Activated gamma-delta T cell treated with Interleukin-2 at 50 U/mL for 16 hours (primary cell): ENCODE results near the gene TXNDC5.
"Not testable (repeated sequence)": the region's sequence is repeated elsewhere in the genome, so short reads cannot be mapped to it uniquely, and the experiment has no call there.

Experiments used
- DNase-seq: peaks from one replicate; pipeline ENCODE4 v3.0.0-alpha.2; 2020

The TXNDC5 gene

GRCh38 chr6:7894262-7895124, 16.1 kb downstream of the TXNDC5 start:
- no peak for DNase-seq

GRCh38 chr6:7893342-7893741, 17.2 kb downstream of the TXNDC5 start:
- no peak for DNase-seq

- not testable (repeated sequence) for DNase-seq
These were observed 18.2 kb downstream of the TXNDC5 start for GRCh38 chr6:7892367-7892766.

- no peak for DNase-seq
These were observed 19.3 kb downstream of the TXNDC5 start for GRCh38 chr6:7891078-7891872.

- no peak for DNase-seq
These were observed 21.8 kb downstream of the TXNDC5 start for GRCh38 chr6:7888587-7889357.

GRCh38 chr6:7887278-7887991, 23.2 kb downstream of the TXNDC5 start:
- DNase-seq, result no peak

- no peak for DNase-seq
These were observed 24.5 kb downstream of the TXNDC5 start for GRCh38 chr6:7886132-7886531.

- no peak for DNase-seq
These were observed 27.2 kb downstream of the TXNDC5 start for GRCh38 chr6:7883381-7883780.

GRCh38 chr6:7882505-7883257, 27.9 kb downstream of the TXNDC5 start:
- no peak for DNase-seq

- no peak for DNase-seq
These were observed 28.7 kb downstream of the TXNDC5 start for GRCh38 chr6:7881765-7882500.

GRCh38 chr6:7880718-7881107, 29.9 kb downstream of the TXNDC5 start:
- DNase-seq, result no peak

GRCh38 chr6:7879980-7880717, 30.4 kb downstream of the TXNDC5 start:
- no peak for DNase-seq

- no peak for DNase-seq
These were observed 31.0 kb downstream of the TXNDC5 start for GRCh38 chr6:7879579-7879978.

- no peak for DNase-seq
These were observed 31.5 kb downstream of the TXNDC5 start for GRCh38 chr6:7879043-7879442.

GRCh38 chr6:7878401-7878964, 32.1 kb downstream of the TXNDC5 start:
- DNase-seq, result no peak

GRCh38 chr6:7868926-7869325, 41.7 kb downstream of the TXNDC5 start:
- DNase-seq, result no peak

- DNase-seq, result no peak
These were observed 44.1 kb downstream of the TXNDC5 start for GRCh38 chr6:7866526-7866925.

GRCh38 chr6:7865781-7866180, 44.8 kb downstream of the TXNDC5 start:
- DNase-seq, result no peak

- DNase-seq, result no peak
These were observed 51.0 kb downstream of the TXNDC5 start for GRCh38 chr6:7859591-7859990.

GRCh38 chr6:7851780-7852179, 58.8 kb downstream of the TXNDC5 start:
- no peak for DNase-seq
